SH-SY5Y (cell line): Measurements from ENCODE around the gene ZNF488.

Experiments used
- GATA2 ChIP-seq: IDR thresholded peaks from 2 replicates; pipeline ENCODE4 v1.6.1; 2011; ENCODE audit warnings: mild to moderate bottlenecking, low read depth, low read length
- GATA3 ChIP-seq: IDR thresholded peaks from 2 replicates; pipeline ENCODE4 v1.6.1; 2011; ENCODE audit warnings: low read depth, mild to moderate bottlenecking, low read length, moderate library complexity

- TF ChIP-seq GATA2 (no peak), GATA3 (no peak)
Observed at GRCh38 chr10:47381103-47381395, 3.0 kb downstream of the ZNF488 start.
